Subcutaneous abdominal adipose tissue (tissue), 5 donors: ENCODE results near the gene LYPD5.
"Not testable (repeated sequence)": the region's sequence is repeated elsewhere in the genome, so short reads cannot be mapped to it uniquely, and the experiment has no call there.

Source experiments
- H3K27ac ChIP-seq: one replicate; pipeline ENCODE4 v1.7.0; 2013; ENCODE audit warnings: low read depth, mild to moderate bottlenecking, inconsistent platforms, low read length, moderate library complexity
- H3K27me3 ChIP-seq, 5 donors: one replicate each; pipeline ENCODE4 v1.7.0; 2013; ENCODE audit warnings: low read length in 5 of 5, inconsistent platforms in 1 of 5; ENCODE audit not compliant: control insufficient read depth in 5 of 5, insufficient read depth in 4 of 5
- H3K36me3 ChIP-seq, 5 donors: one replicate each; pipeline ENCODE4 v1.7.0; 2013; ENCODE audit warnings: low read length in 5 of 5; ENCODE audit not compliant: control insufficient read depth in 5 of 5, insufficient read depth in 5 of 5
- H3K4me1 ChIP-seq, 5 donors: one replicate each; pipeline ENCODE4 v1.7.0; 2013; ENCODE audit warnings: low read length in 5 of 5, mild to moderate bottlenecking in 3 of 5, moderate library complexity in 1 of 5; ENCODE audit not compliant: control insufficient read depth in 5 of 5, insufficient read depth in 5 of 5
- H3K4me3 ChIP-seq, 5 donors: one replicate each; pipeline ENCODE4 v1.7.0; 2013; ENCODE audit warnings: low read length in 5 of 5, low read depth in 1 of 5
- H3K9ac ChIP-seq, 5 donors: one replicate each; pipeline ENCODE4 v1.7.0; 2013; ENCODE audit warnings: low read length in 5 of 5, mild to moderate bottlenecking in 4 of 5, moderate library complexity in 3 of 5
- H3K9me3 ChIP-seq, 5 donors: one replicate each; pipeline ENCODE4 v1.7.0; 2013; ENCODE audit warnings: low read length in 5 of 5; ENCODE audit not compliant: control insufficient read depth in 5 of 5
- donor health status: healthy.
- donor health status: healthy.
- donor health status: healthy.
- donor health status: healthy.
- donor health status: healthy.

The LYPD5 gene

GRCh38 chr19:43807651-43808050 is 5.4 kb upstream of the LYPD5 start:
- Histone ChIP-seq H3K27ac (no peak overlapping the region), H3K36me3 (no peaks in the 10 kb centered on the region), H3K9ac (no peak overlapping the region), H3K4me1 (no peaks in the 10 kb centered on the region), H3K27me3 (peaks cover 0 to 2% (median 0%) of the 10 kb centered on the region in 5 donors), H3K9me3 (no peaks in the 10 kb centered on the region), H3K4me3 (no peak overlapping the region)

- Histone ChIP-seq H3K4me3 (no peak overlapping the region), H3K9me3 (no peaks in the 10 kb centered on the region), H3K27me3 (peaks cover 0 to 2% (median 0%) of the 10 kb centered on the region in 5 donors), H3K9ac (no peak overlapping the region), H3K4me1 (no peaks in the 10 kb centered on the region), H3K27ac (no peak overlapping the region), H3K36me3 (no peaks in the 10 kb centered on the region)
Measured at GRCh38 chr19:43806848-43807247, 4.6 kb upstream of the LYPD5 start.

- H3K27me3 ChIP-seq, H3K9ac ChIP-seq, H3K27ac ChIP-seq, H3K4me1 ChIP-seq, H3K4me3 ChIP-seq, H3K36me3 ChIP-seq, H3K9me3 ChIP-seq: not testable (repeated sequence)
Measured at GRCh38 chr19:43806401-43806800, 4.2 kb upstream of the LYPD5 start.

- Histone ChIP-seq H3K27ac (no peak overlapping the region), H3K36me3 (no peaks in the 10 kb centered on the region), H3K4me3 (no peak overlapping the region), H3K9ac (no peak overlapping the region), H3K9me3 (no peaks in the 10 kb centered on the region), H3K27me3 (peaks cover 0 to 2% (median 0%) of the 10 kb centered on the region in 5 donors), H3K4me1 (no peaks in the 10 kb centered on the region)
Measured at GRCh38 chr19:43804432-43804831, 2.2 kb upstream of the LYPD5 start.

- peaks cover 0 to 11% (median 10%) of the 10 kb centered on the region in 5 donors for H3K4me1 ChIP-seq
- peaks cover 15 to 32% (median 17%) of the 10 kb centered on the region in 5 donors for H3K27me3 ChIP-seq
- no peak overlapping the region for H3K27ac ChIP-seq
- H3K4me3 ChIP-seq = no peak overlapping the region
- peaks cover 4 to 14% (median 13%) of the 10 kb centered on the region in 5 donors for H3K9me3 ChIP-seq
- H3K36me3 ChIP-seq = no peaks in the 10 kb centered on the region
- no peak overlapping the region for H3K9ac ChIP-seq
Measured at GRCh38 chr19:43799502-43800142, 2.6 kb downstream of the LYPD5 start.

- Histone ChIP-seq H3K9ac (peak overlapping the region in 2 of 5 donors; percentile 31 to 35), H3K4me3 (peak overlapping the region; percentile 41 to 67 (median 59)), H3K9me3 (peaks cover 4 to 14% (median 13%) of the 10 kb centered on the region in 5 donors), H3K27me3 (peaks cover 15 to 32% (median 17%) of the 10 kb centered on the region in 5 donors), H3K36me3 (no peaks in the 10 kb centered on the region), H3K4me1 (peaks cover 0 to 11% (median 10%) of the 10 kb centered on the region in 5 donors), H3K27ac (no peak overlapping the region)
Measured at GRCh38 chr19:43798546-43799409, 3.5 kb downstream of the LYPD5 start.

- Histone ChIP-seq H3K36me3 (no peaks in the 10 kb centered on the region), H3K9me3 (peaks cover 4 to 14% (median 13%) of the 10 kb centered on the region in 5 donors), H3K4me1 (peaks cover 0 to 11% (median 10%) of the 10 kb centered on the region in 5 donors), H3K4me3 (peak overlapping the region in 3 of 5 donors; percentile 52 to 67 (median 60)), H3K27ac (no peak overlapping the region), H3K27me3 (peaks cover 15 to 33% (median 17%) of the 10 kb centered on the region in 5 donors), H3K9ac (no peak overlapping the region)
Measured at GRCh38 chr19:43798026-43798545, 4.2 kb downstream of the LYPD5 start.

GRCh38 chr19:43797556-43797955 is 4.7 kb downstream of the LYPD5 start:
- no peak overlapping the region for H3K27ac ChIP-seq
- H3K36me3 ChIP-seq = no peaks in the 10 kb centered on the region
- H3K4me3 ChIP-seq = no peak overlapping the region
- peaks cover 0 to 11% (median 10%) of the 10 kb centered on the region in 5 donors for H3K4me1 ChIP-seq
- peaks cover 15 to 33% (median 17%) of the 10 kb centered on the region in 5 donors for H3K27me3 ChIP-seq
- H3K9me3 ChIP-seq = peaks cover 4 to 14% (median 13%) of the 10 kb centered on the region in 5 donors
- H3K9ac ChIP-seq = no peak overlapping the region

GRCh38 chr19:43797118-43797517 is 5.1 kb downstream of the LYPD5 start:
- Histone ChIP-seq H3K4me1 (peaks cover 0 to 11% (median 10%) of the 10 kb centered on the region in 5 donors), H3K4me3 (no peak overlapping the region), H3K9me3 (peaks cover 4 to 14% (median 13%) of the 10 kb centered on the region in 5 donors), H3K27me3 (peaks cover 15 to 33% (median 17%) of the 10 kb centered on the region in 5 donors), H3K9ac (no peak overlapping the region), H3K36me3 (no peaks in the 10 kb centered on the region), H3K27ac (no peak overlapping the region)

- H3K9me3 ChIP-seq = peaks cover 0 to 6% (median 4%) of the 10 kb centered on the region in 5 donors
- no peak overlapping the region for H3K27ac ChIP-seq
- no peak overlapping the region for H3K4me3 ChIP-seq
- no peak overlapping the region for H3K9ac ChIP-seq
- peaks cover 0 to 3% (median 2%) of the 10 kb centered on the region in 5 donors for H3K27me3 ChIP-seq
- H3K36me3 ChIP-seq = no peaks in the 10 kb centered on the region
- H3K4me1 ChIP-seq = no peaks in the 10 kb centered on the region
Measured at GRCh38 chr19:43790587-43790986, 11.7 kb downstream of the LYPD5 start.
